Uterus (tissue), 4 donors: ENCODE data around the gene STK17A. TPM values are rescaled to one million over a fixed set of nuclear protein-coding genes. Genes with fewer than 3 reads are reported as not detected.

Experiments used
- DNase-seq, 2 donors: peaks; one replicate each; pipeline ENCODE4 v3.0.0-alpha.2; 2019 to 2020
- H3K27ac ChIP-seq, 2 donors: fragments of 200-600 bp; sonication (generic); 1 replicate in 1 of 2; 2 replicates in 1 of 2; pipeline ENCODE4 v1.5.1; 2016 to 2018
- H3K27me3 ChIP-seq, 2 donors: fragments of 200-600 bp; sonication (generic); one replicate each; pipeline ENCODE4 v1.5.1; 2018 to 2019; ENCODE audit warnings: control low read depth in 1 of 2
- H3K36me3 ChIP-seq, 2 donors: fragments of 200-600 bp; sonication (generic); one replicate each; pipeline ENCODE4 v1.5.1; 2019; ENCODE audit warnings: control low read depth in 1 of 2
- H3K4me1 ChIP-seq, 2 donors: fragments of 200-600 bp; sonication (generic); one replicate each; pipeline ENCODE4 v1.5.1; 2018 to 2019; ENCODE audit warnings: control low read depth in 1 of 2
- H3K4me3 ChIP-seq, 2 donors: fragments of 200-600 bp; sonication (generic); 1 replicate in 1 of 2; 2 replicates in 1 of 2; pipeline ENCODE4 v1.5.1; 2018 to 2019; ENCODE audit warnings: mild to moderate bottlenecking in 1 of 2
- H3K9me3 ChIP-seq, 2 donors: fragments of 200-600 bp; sonication (generic); one replicate each; pipeline ENCODE4 v1.5.1; 2019; ENCODE audit warnings: control low read depth in 1 of 2
- POLR2A ChIP-seq, 2 donors: fragments of 450-650 bp; IDR thresholded peaks; one replicate each; pipeline ENCODE4 v1.6.1; 2016; ENCODE audit warnings: antibody characterized with exemption in 2 of 2, mild to moderate bottlenecking in 1 of 2, moderate library complexity in 1 of 2
- intact Hi-C: fragments of 100-400 bp; cut with DNase I; formaldehyde crosslinking; loops from one replicate; pipeline ENCODE4 v1.15.1; 2023; ENCODE audit warnings: low total_unique reads
- total RNA-seq, 4 donors: library from RNA; depleted of rRNA in 3 of 4; stranded (reverse); fragments of >200 nt in 3 of 4; gene quantifications; one replicate each; pipeline versions ENCODE4 v1.1.0 to v1.2.4, GENCODE V29; 2014 to 2023
- TF ChIP-seq, protein P1 (sequence below), 4 experiments: fragments of 200-600 bp in 2 of 4; fragments of 450-650 bp in 2 of 4; sonication (generic) in 2 of 4; IDR thresholded peaks; one replicate each; pipeline ENCODE4 v1.5.1; 2016 to 2019; ENCODE audit warnings: antibody characterized with exemption in 4 of 4, mild to moderate bottlenecking in 2 of 4, moderate library complexity in 1 of 4
- donor health status: DM: yes; HTN: yes; CAD: no.

Gene STK17A
- total RNA-seq, 4 donors from 2014 or later = 2.3 to 25.2 (median 7.5) TPM

DNA sequence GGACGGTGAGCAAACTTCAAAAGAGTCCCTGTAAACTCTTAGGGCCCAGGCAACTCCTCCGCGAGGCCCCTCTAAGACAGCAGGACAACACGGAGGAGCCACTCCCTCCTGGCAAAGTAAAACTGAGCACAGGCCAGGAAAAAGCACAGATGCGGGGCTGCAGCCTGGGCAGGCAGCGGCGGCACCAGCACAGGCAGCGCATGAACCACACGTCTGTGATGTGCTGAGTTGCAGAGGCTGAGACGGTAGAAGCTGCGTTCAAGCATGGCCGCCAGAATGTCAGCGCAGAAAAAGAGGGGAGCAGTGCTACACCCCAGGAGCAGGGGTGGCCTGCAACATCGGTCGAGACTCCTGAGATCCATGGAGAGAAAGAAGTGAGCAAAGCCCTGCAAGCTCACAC is 46.1 kb upstream of the STK17A start:
- Histone ChIP-seq H3K36me3 (no peaks in the 10 kb centered on the region), H3K9me3 (no peaks in the 10 kb centered on the region), H3K27me3 (no peaks in the 10 kb centered on the region), H3K4me1 (peaks cover 0 to 5% of the 10 kb centered on the region in 2 donors), H3K27ac (no peak overlapping the region), H3K4me3 (no peak overlapping the region)
- DNase-seq = no peak
- intact Hi-C loops = no loop called here
- TF ChIP-seq POLR2A (IDR thresholded peaks at IDR 0.05) = no peak
- TF ChIP-seq, protein P1, sequence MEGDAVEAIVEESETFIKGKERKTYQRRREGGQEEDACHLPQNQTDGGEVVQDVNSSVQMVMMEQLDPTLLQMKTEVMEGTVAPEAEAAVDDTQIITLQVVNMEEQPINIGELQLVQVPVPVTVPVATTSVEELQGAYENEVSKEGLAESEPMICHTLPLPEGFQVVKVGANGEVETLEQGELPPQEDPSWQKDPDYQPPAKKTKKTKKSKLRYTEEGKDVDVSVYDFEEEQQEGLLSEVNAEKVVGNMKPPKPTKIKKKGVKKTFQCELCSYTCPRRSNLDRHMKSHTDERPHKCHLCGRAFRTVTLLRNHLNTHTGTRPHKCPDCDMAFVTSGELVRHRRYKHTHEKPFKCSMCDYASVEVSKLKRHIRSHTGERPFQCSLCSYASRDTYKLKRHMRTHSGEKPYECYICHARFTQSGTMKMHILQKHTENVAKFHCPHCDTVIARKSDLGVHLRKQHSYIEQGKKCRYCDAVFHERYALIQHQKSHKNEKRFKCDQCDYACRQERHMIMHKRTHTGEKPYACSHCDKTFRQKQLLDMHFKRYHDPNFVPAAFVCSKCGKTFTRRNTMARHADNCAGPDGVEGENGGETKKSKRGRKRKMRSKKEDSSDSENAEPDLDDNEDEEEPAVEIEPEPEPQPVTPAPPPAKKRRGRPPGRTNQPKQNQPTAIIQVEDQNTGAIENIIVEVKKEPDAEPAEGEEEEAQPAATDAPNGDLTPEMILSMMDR (IDR thresholded peaks at IDR 0.05) = no peak

DNA sequence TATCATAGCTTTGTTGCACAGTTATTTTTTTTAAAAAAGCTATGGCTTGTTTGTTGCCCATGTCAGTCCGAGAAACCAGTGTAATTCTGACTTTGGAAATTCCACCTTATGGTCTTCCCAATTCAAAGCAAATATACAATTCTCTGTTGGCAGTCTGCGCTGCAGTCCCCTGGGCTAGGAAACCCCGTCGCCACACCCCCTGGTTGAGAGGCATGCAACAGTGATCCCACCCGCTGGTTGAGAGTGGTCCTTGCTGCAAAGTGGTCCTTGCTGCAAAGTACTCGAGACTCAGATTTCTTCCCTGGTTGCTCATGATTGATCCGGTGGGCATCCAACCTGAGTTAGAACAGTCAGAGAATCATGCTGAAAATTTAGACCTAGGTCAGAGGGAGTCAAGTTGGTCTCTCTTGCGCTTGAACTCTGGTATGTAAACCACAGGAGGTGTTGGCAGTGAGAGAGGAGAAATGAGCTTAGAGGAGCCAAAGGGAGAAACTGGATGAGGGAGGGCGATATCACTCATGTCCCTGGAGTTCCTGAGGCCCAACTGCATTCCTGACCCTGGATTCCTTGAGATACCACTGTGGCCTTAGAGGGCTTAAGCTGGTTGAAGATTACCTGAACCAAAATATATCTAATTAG is 45.0 kb upstream of the STK17A start:
- TF ChIP-seq, protein P1 (IDR thresholded peaks at IDR 0.05) = no peak
- TF ChIP-seq POLR2A (IDR thresholded peaks at IDR 0.05) = no peak
- intact Hi-C loops = no loop called here
- Histone ChIP-seq H3K4me3 (no peak overlapping the region), H3K27me3 (no peaks in the 10 kb centered on the region), H3K36me3 (no peaks in the 10 kb centered on the region), H3K4me1 (peaks cover 0 to 3% of the 10 kb centered on the region in 2 donors), H3K9me3 (no peaks in the 10 kb centered on the region), H3K27ac (no peak overlapping the region)
- DNase-seq = no peak

DNA sequence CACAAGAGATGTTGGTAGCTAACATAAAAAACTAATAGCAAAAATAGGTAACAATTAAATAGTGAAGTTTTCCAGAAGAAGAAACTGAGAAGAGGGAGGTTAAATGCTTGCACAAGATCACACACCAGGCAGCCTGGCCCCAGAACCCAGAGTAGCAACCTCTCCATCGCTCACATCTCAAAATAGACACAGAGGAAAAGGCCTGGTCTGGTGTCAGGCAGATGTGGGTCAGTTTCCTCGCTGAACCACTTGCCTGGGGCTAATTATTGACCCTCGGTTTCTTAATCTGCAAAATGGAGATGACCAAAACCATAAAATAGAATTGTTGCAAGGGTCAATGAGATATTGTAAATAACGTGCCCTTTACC is 44.5 kb upstream of the STK17A start:
- DNase-seq = no peak
- H3K27ac ChIP-seq = no peak overlapping the region
- no peaks in the 10 kb centered on the region for H3K4me1 ChIP-seq
- H3K36me3 ChIP-seq = no peaks in the 10 kb centered on the region
- no peaks in the 10 kb centered on the region for H3K27me3 ChIP-seq
- H3K9me3 ChIP-seq = no peaks in the 10 kb centered on the region
- TF ChIP-seq, protein P1 (IDR thresholded peaks at IDR 0.05) = no peak
- TF ChIP-seq POLR2A (IDR thresholded peaks at IDR 0.05) = no peak
- no peak overlapping the region for H3K4me3 ChIP-seq
- intact Hi-C loops = no loop called here

DNA sequence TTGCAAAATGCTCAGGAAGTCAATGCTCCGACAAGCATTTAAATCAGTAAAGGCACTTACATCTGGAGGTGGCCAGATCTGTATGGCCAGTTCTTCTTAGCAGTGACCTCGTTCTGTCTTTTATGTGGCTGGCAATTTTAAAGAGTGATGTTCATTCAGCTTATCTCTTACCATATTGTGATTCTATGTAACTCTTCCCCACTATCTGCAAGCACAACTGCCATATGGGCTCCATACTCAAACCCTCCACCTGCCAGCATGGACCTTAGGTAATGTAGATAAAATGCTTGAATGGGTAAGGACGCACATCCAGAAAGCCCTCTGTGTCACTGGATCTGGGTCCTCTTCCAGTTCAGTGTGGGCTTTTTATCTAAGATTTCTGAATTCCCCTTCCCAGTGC is 42.4 kb upstream of the STK17A start:
- TF ChIP-seq, protein P1 (IDR thresholded peaks at IDR 0.05) = no peak
- no peak for TF ChIP-seq POLR2A (IDR thresholded peaks at IDR 0.05)
- intact Hi-C loops = no loop called here
- Histone ChIP-seq H3K27me3 (no peaks in the 10 kb centered on the region), H3K27ac (no peak overlapping the region), H3K4me1 (no peaks in the 10 kb centered on the region), H3K4me3 (no peak overlapping the region), H3K9me3 (no peaks in the 10 kb centered on the region), H3K36me3 (no peaks in the 10 kb centered on the region)
- DNase-seq = no peak

DNA sequence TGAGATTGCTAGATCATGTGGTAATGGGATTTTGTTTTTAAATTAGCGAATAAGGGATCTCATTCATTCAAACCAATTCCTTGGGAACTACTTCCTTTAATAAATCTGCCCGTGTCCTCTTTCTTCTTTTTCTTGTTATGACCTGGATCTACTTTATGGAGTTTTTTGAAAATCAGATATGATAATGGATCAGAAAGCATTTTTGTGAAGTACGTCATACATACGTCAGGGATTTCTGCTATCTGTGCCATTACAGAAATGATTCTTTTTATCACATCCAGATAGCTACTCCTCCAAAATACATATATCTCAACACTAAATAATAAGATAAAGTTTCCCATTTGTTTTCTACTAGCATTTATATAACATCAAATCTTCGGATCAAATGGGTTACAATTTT is 40.2 kb upstream of the STK17A start:
- Histone ChIP-seq H3K9me3 (no peaks in the 10 kb centered on the region), H3K36me3 (no peaks in the 10 kb centered on the region), H3K27ac (no peak overlapping the region), H3K4me3 (no peak overlapping the region), H3K4me1 (no peaks in the 10 kb centered on the region), H3K27me3 (no peaks in the 10 kb centered on the region)
- TF ChIP-seq, protein P1 (IDR thresholded peaks at IDR 0.05) = no peak
- TF ChIP-seq POLR2A (IDR thresholded peaks at IDR 0.05) = no peak
- DNase-seq = no peak
- intact Hi-C loops = no loop called here
